ENCODE results near the gene SLC24A5. TPM values are rescaled to one million over a fixed set of nuclear protein-coding genes. Genes with fewer than 3 reads are reported as not detected.

The SLC24A5 gene
- total and polyA plus RNA-seq, 2 experiments from 2014 or later, result not detected

- WGBS (ENCODE audit: low lambda C conversion rate, missing lambda C conversion rate), result 94% methylated on average over 6 of the region's 6 CpGs
Measured at GRCh38 chr15:48132874-48133273, 12.1 kb downstream of the SLC24A5 start.

GRCh38 chr15:48143856-48144255 is 23.1 kb downstream of the SLC24A5 start:
- no peaks in the 10 kb centered on the region for H3K9me3 ChIP-seq (ENCODE audit: low read depth)
- H3K27me3 ChIP-seq, result no peaks in the 10 kb centered on the region
- H3K4me1 ChIP-seq (ENCODE audit: insufficient read depth), result no peaks in the 10 kb centered on the region
- 85% methylated on average over 1 of the region's 1 CpG for WGBS (ENCODE audit: low lambda C conversion rate, missing lambda C conversion rate)
- no peak overlapping the region for H3K4me2 ChIP-seq
- H3K4me3 ChIP-seq, result no peak overlapping the region
- no peaks in the 10 kb centered on the region for H3K79me2 ChIP-seq
- H3K36me3 ChIP-seq (replicated peaks; ENCODE audit: insufficient read depth, low read depth), result no peaks in the 10 kb centered on the region
- no peak overlapping the region for H3K27ac ChIP-seq
- no peak overlapping the region for H2AFZ ChIP-seq
- no peaks in the 10 kb centered on the region for H4K20me1 ChIP-seq (ENCODE audit: insufficient read depth, poor library complexity, severe bottlenecking)
- no peak for DNase-seq (ENCODE audit: low spot score)
- H3K9me2 ChIP-seq (replicated peaks; ENCODE audit: insufficient read depth), result no peaks in the 10 kb centered on the region
- TF ChIP-seq CTCF (IDR thresholded peaks at IDR 0.05; ENCODE audit: poor library complexity), result no peak
- TF ChIP-seq EZH2 (IDR thresholded peaks at IDR 0.05; ENCODE audit: borderline replicate concordance), result no peak
- TF ChIP-seq EZH2phosphoT487 (IDR thresholded peaks at IDR 0.05; ENCODE audit: low read depth, severe bottlenecking, unreplicated experiment), result no peak

More at GRCh38 chr15:48132874-48133273, 12.1 kb downstream of the SLC24A5 start:
- no peak overlapping the region for H2AFZ ChIP-seq
- no peak overlapping the region for H3K27ac ChIP-seq
- no peak overlapping the region for H3K4me2 ChIP-seq
- H3K36me3 ChIP-seq (replicated peaks; ENCODE audit: insufficient read depth, low read depth), result no peaks in the 10 kb centered on the region
- H3K27me3 ChIP-seq, result no peaks in the 10 kb centered on the region
- TF ChIP-seq EZH2 (IDR thresholded peaks at IDR 0.05; ENCODE audit: borderline replicate concordance) (no peak), EZH2phosphoT487 (IDR thresholded peaks at IDR 0.05; ENCODE audit: low read depth, severe bottlenecking, unreplicated experiment) (no peak), CTCF (IDR thresholded peaks at IDR 0.05; ENCODE audit: poor library complexity) (no peak)
- H3K9me2 ChIP-seq (replicated peaks; ENCODE audit: insufficient read depth), result no peaks in the 10 kb centered on the region
- H4K20me1 ChIP-seq (ENCODE audit: insufficient read depth, poor library complexity, severe bottlenecking), result no peaks in the 10 kb centered on the region
- H3K9me3 ChIP-seq (ENCODE audit: low read depth), result no peaks in the 10 kb centered on the region
- no peak overlapping the region for H3K4me3 ChIP-seq
- no peak for DNase-seq (ENCODE audit: low spot score)
- H3K79me2 ChIP-seq, result no peaks in the 10 kb centered on the region
- no peaks in the 10 kb centered on the region for H3K4me1 ChIP-seq (ENCODE audit: insufficient read depth)

- Histone ChIP-seq H3K9me3 (ENCODE audit: low read depth) (no peaks in the 10 kb centered on the region), H2AFZ (no peak overlapping the region), H3K4me1 (ENCODE audit: insufficient read depth) (no peaks in the 10 kb centered on the region), H3K79me2 (no peaks in the 10 kb centered on the region), H3K4me3 (no peak overlapping the region), H3K36me3 (replicated peaks; ENCODE audit: insufficient read depth, low read depth) (no peaks in the 10 kb centered on the region), H3K9me2 (replicated peaks; ENCODE audit: insufficient read depth) (no peaks in the 10 kb centered on the region), H3K27ac (no peak overlapping the region), H3K27me3 (no peaks in the 10 kb centered on the region), H4K20me1 (ENCODE audit: insufficient read depth, poor library complexity, severe bottlenecking) (no peaks in the 10 kb centered on the region), H3K4me2 (no peak overlapping the region)
- DNase-seq (ENCODE audit: low spot score), result no peak
- 58% methylated on average over 1 of the region's 1 CpG for WGBS (ENCODE audit: low lambda C conversion rate, missing lambda C conversion rate)
- no peak for TF ChIP-seq EZH2phosphoT487 (IDR thresholded peaks at IDR 0.05; ENCODE audit: low read depth, severe bottlenecking, unreplicated experiment)
- no peak for TF ChIP-seq EZH2 (IDR thresholded peaks at IDR 0.05; ENCODE audit: borderline replicate concordance)
- no peak for TF ChIP-seq CTCF (IDR thresholded peaks at IDR 0.05; ENCODE audit: poor library complexity)
Measured at GRCh38 chr15:48144889-48145288, 24.1 kb downstream of the SLC24A5 start.

GRCh38 chr15:48145923-48146322 is 25.1 kb downstream of the SLC24A5 start:
- Histone ChIP-seq H3K4me1 (ENCODE audit: insufficient read depth) (no peaks in the 10 kb centered on the region), H3K79me2 (no peaks in the 10 kb centered on the region), H3K9me2 (replicated peaks; ENCODE audit: insufficient read depth) (no peaks in the 10 kb centered on the region), H4K20me1 (ENCODE audit: insufficient read depth, poor library complexity, severe bottlenecking) (no peaks in the 10 kb centered on the region), H3K36me3 (replicated peaks; ENCODE audit: insufficient read depth, low read depth) (no peaks in the 10 kb centered on the region), H3K27me3 (no peaks in the 10 kb centered on the region), H2AFZ (no peak overlapping the region), H3K9me3 (ENCODE audit: low read depth) (no peaks in the 10 kb centered on the region), H3K4me3 (no peak overlapping the region), H3K27ac (no peak overlapping the region), H3K4me2 (no peak overlapping the region)
- TF ChIP-seq CTCF (IDR thresholded peaks at IDR 0.05; ENCODE audit: poor library complexity), result no peak
- TF ChIP-seq EZH2 (IDR thresholded peaks at IDR 0.05; ENCODE audit: borderline replicate concordance), result no peak
- TF ChIP-seq EZH2phosphoT487 (IDR thresholded peaks at IDR 0.05; ENCODE audit: low read depth, severe bottlenecking, unreplicated experiment), result no peak
- no peak for DNase-seq (ENCODE audit: low spot score)

All from hepatocyte (in vitro differentiated cells).